SKM-1 treated with dmso at 0.1 percent for 144 hours (cell line): Measurements from ENCODE around the gene IQGAP2.
"Not testable (repeated sequence)": the region's sequence is repeated elsewhere in the genome, so short reads cannot be mapped to it uniquely, and the experiment has no call there.

Experiments used
- DNase-seq: peaks from one replicate; lab custom pipeline; 2025; ENCODE audit not compliant: unreplicated experiment; lab: John Stamatoyannopoulos, UW

IQGAP2 gene

DNA sequence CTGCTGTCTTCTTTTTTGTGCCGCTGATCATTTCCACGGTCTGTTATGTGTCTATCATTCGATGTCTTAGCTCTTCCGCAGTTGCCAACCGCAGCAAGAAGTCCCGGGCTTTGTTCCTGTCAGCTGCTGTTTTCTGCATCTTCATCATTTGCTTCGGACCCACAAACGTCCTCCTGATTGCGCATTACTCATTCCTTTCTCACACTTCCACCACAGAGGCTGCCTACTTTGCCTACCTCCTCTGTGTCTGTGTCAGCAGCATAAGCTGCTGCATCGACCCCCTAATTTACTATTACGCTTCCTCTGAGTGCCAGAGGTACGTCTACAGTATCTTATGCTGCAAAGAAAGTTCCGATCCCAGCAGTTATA, 329.9 kb downstream of the IQGAP2 start:
- DNase-seq = no peak

DNA sequence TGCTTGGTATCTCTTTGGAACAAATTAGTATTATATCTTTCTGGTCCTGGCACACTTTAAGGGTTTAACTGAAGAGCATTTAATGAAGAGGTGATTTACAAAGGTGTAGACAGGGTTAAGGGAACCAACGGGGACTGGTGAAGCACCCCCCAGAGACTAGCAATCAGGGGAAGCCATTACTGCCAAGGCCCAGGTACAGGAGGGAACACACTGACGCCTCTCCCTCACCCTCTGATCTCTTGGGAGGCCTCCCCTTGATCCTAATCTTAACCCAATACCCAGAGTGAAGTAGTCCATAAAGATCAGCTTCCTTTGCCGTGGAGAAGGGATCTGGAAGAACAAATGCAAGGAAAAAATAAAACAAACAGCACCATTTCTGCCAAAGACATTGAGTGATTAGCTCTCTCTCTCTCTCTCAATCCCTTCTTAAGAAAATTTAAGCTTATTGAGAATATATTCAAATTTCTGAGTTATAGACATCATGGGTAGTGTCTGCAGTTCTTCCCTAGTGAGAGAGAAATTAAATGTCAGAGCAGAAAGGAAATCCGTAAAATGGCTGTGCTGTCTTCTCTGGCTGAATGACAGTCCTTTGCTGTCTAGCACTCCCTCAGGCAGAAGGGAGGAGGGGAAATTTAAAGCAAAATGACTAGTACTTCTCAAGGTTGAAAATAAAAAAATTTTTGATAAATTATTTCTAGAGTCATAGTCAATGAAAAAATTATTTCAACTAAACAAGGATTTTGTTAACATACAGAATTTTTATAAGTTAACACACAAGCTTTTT, 332.9 kb downstream of the IQGAP2 start:
- no peak for DNase-seq

DNA sequence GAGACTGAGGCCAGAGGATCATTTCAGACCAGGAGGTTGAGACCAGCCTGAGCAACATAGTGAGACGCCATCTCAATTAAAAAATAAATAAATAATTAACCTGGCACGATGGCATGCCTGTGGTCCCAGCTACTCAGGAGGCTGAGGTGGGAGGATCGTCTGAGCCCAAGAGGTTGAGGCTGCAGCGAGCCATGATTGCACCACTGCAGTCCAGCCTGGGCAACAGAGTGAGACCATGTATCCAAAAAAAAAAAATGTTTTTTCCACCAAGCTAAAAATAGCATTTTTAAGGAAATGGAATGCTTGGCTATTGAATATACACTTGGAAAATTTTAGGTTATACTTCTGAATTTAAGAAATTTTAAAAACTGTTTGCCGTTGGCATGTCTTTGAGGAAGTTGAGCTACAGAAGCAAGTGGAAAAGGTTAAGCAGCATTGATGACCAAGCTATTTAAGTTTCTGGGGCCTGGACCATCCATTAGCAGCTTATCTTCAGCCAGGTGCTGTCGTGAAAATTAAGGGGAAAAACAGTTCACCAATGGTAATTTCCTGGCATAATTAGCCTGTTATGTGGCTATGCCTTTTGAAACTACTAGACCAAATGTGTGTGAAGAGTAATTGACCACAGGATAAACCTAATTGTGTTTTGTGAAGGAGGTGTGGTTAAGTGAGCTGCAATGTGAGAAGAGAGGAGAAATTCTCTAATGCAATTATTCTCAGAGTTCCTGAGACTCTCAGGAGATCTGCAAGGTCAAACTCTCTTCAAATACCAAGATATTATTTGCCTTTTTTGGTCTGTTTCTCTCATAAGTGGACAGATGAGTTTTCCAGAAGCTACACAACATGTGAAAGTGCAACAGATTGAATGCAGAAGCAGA, 333.8 kb downstream of the IQGAP2 start:
- DNase-seq = no peak

DNA sequence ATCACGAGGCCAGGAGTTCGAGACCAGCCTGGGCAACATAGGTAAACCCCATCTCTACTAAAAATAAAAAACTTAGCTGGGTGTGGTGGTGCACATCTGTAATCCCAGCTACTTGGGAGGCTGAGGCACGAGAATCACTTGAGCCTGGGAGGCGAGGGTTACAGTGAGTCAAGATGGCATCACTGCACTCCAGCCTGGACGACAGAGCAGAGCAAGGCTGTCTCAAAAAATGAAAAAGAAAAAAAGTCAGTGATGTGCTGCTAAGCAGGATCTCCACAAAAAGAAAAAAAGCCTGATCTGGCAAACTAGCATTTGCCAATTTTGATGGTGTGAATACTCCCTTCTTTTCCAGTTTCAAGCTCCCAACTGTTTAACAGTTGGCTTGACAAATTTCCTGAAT, 334.8 kb downstream of the IQGAP2 start:
- DNase-seq = no peak

DNA sequence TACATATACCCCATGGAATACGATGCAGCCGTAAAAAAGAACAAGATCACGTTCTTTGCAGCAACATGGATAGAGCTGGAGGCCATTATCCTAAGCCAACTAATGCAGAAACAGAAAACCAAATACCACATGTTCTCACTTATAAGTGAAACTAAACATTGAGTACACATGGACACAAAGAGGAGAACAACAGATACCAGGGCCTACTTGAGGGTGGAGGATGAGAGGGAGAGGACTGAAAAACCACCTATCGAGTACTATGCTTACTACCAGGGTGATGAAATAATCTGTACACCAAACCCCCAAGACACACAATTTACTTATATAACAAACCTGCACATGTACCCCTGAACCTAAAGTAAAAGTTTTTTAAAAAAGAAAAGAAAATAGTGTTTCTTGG, 338.4 kb downstream of the IQGAP2 start:
- DNase-seq = not testable (repeated sequence)

DNA sequence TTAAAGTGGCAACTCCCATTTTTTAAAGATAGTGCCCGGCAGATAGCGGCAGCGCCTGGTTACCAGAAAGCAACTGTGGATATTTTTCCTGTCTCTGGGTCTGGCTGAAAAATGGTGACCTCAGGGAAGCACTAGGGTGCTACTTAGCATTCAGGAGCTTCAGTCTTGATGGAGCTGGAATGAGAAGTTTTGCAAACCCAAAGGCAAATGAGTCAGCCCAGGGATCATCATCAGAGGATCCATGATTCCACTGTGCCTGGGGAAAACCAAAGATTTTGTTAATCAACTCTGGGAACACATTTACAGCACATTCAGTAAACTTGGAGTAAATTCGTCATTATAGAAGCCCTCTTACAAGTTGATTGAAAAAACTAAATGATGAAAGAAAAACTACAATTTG, 339.5 kb downstream of the IQGAP2 start:
- no peak for DNase-seq

DNA sequence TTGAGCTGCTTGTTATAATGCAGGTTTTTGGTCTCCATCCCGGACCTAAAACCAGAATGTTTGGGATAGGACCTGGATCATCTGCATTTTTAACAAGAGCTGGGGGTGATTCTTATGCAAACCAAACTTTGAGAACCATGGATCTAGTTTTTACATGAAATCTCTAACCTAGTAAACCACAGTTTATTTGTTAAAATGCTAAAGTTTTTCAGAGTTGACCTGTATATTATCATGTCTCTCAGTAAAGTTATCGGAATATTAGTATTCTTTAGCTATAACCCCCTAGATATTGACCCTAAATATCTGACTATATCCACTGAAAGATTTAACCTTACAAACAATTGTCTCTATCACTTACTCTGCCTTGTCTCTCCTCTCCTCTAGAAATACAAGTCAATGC, 341.5 kb downstream of the IQGAP2 start:
- DNase-seq = no peak

DNA sequence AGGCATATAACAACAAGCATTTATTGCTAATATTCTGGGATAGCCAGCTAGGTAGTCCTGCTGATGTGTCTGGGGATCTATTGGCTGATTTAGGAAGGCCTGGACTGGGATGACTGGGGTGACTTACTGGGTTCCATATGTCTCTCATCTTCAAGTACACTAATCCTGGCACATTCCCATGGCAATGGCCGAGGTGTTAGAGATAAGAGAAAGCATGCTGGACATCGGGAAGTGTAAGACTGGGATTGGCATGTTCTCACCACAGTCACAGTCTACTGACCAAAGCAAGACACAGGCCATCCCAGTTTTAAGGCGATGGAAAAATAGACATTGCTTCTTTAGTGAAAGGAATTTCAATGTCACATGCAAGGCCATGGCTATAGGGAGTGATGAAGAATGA, 342.6 kb downstream of the IQGAP2 start:
- no peak for DNase-seq

DNA sequence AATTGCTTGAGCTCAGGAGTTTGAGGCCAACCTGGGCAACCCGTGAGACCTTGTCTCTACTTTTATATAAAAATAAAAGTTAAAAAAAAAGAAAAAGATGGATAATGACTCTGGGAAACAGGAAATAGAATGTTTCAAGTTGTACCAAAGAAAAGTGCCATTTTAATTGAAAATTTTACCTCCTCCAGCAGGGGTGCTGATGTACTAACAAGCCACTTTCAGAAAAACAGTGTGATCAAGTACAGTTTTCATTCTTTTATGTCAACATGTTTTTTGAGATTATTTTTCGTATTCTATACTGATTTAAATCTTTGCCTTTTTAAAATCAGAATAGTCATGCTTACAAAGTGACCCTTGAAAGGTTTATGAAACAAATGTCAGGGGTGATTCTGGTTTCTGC, 343.6 kb downstream of the IQGAP2 start:
- DNase-seq = no peak

DNA sequence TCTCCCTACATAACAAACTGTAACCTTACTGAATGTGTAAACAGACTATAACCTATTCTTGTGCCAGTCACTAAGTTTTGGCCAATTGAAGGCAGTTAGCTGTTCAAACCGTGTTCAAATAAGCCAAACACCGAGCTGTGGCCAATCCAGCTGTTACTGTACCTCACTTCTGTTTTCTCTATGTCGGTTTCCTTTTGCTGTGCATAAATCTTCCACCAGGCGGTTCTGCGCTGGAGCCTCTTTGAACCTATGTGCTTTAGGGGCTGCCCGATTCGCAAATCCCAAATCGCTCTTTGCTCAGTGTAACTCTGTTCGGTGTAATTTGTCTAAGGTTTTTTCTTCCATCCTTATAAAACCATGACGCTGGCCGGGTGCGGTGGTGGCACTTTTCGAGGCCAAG, 344.6 kb downstream of the IQGAP2 start:
- DNase-seq = no peak

DNA sequence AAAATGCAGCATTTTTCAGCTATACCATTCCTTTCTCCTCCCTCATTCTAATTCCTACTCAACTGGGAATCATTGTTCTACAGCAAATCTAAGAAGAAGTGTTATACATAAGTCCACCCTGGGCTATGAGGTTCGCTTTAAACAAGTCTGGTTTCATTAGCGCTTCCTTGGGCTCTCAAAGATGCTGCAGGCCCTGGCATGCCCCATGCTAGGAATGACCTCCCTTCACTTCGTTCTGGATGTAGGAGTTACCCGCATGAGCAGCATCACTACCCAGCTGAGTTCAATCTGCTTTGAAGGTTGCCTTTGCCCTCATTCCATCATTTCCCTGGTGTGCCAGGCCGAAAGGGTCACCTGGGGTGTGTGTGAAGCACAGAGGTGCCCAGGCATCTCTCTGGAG, 348.2 kb downstream of the IQGAP2 start:
- no peak for DNase-seq

DNA sequence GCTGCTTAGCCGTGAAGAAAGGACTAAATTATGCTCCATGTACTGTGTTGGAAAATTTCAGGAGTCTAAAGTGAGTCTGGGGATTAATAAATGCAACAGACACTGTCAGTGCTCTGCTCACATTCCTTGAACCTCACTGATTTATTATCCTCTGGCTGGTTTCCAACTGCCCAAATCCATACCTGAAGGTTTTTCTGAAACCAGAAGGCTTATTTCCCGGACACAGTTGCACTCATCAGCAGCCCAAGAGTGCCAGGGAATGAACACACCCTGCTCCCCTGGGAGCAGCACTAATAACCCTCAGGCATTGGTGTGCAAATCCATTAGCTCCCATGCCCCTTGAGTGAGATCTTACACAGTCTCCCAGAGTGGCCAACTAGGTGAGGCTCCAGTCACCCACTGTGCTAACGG, 351.6 kb downstream of the IQGAP2 start:
- DNase-seq = no peak

DNA sequence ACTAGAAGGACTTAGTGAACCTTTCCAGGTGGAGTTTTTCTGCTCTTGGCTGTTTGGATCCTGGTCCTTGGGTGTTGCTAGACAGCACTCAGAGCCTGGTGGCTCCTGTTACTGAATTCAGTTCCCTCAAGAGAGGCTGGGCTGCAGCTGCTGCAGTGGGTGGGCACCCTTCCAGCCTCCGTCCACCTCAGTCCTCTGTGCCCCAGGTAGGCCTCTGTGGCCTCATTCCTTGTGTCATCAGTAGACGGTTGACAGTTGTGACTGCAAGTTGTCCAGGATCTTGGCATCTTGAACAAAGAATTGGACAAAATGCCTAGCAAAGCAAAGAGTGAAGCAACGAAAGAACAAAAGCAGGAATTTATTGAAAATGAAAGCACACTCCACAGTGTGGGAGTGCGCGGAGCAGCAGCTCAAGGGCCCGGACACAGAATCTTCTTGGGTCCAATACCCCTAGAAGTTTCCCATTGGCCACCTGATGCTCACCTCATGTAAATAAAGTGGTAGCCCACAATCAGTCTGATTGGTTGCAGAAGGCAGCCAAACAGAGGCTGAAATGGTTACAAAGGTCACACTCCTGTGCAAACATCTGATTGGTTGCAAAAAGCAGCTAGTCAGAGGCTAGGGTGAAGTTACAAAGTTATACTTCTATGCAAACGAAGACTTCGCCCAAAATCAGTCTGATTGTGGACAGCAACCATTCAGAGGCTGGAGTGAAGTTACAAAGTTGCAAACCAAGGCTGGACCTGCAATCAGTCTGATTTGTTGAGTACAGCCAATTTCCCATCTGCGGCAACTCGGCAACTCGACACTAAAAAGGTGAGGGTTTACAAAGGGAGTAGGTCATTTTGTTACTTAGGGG, 352.9 kb downstream of the IQGAP2 start:
- DNase-seq = no peak

DNA sequence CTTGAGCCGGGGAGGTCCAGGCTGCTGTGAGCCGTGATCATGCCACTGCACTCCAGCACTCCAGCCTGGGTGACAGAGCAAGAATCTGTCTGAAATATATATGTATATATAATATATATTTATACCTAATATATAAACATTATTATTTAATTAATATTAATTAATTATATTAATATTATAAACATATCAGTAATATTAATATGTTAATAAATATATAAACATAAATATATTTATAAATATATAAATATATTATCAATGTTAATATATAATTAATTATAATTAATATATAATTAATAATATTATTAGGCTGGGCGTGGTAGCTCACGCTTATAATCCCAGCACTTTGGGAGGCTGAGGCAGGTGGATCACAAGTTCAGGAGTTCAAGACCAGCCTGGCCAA, 354.0 kb downstream of the IQGAP2 start:
- no peak for DNase-seq
